ENCODE results near the gene EIF4G3. TPM values are rescaled to one million over a fixed set of nuclear protein-coding genes. Genes with fewer than 3 reads are reported as not detected.

The EIF4G3 gene
- total and polyA plus RNA-seq, 2 donors (not counting 3 experiments of a cell fraction or from before 2014, with no cell fraction given) = 40.7 to 78.5 TPM

DNA sequence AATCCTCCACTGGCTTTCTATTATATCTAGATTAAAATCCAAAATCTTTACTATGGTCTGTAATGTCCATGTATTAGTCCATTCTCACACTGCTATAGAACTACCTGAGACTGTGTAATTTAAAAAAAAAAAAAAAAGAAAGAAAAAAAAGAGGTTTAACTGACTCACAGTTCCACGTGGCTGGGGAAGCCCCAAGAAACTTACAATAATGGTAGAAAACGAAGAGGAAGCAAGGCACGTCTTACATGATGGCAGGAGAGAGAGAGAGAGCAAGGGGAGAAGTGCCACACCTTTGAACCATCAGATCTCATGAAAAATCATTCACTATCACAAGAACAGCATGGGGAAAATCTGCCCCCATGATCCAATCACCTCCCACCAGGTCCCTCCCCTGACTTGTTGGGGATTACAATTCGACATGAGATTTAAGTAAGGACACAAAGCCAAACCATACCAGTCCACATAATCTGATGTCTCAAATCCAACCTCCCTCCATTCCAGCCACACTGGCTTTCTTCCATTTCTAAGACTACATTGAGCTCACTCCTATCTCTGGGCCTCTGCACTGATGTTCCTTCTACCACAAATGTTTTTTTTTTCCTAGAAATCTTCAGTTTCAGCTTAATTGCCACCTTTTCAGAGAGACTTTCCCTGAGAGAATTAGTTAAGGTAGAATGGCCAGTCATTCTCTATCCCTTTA lies 92.4 kb downstream of the EIF4G3 start:
- no peak overlapping the region for H3K9ac ChIP-seq (replicated peaks; ENCODE audit: extremely low read depth, insufficient read depth, low read length)
- no peak for FAIRE-seq

More for the DNA sequence above, 92.4 kb downstream of the EIF4G3 start:
- H3K36me3 ChIP-seq (ENCODE audit: control insufficient read depth in 2 of 2, extremely low read depth in 1 of 2, insufficient read depth in 2 of 2, low read length in 2 of 2) = no peaks in the 10 kb centered on the region
- POLR2A ChIA-PET = no interaction called here
- no peaks in the 10 kb centered on the region for H3K9me3 ChIP-seq (replicated peaks; ENCODE audit: control insufficient read depth, insufficient read depth, low read length)
- no peaks in the 10 kb centered on the region for H3K9me1 ChIP-seq (replicated peaks; ENCODE audit: control insufficient read depth, extremely low read depth, insufficient read depth, low read length)
- H3K27ac ChIP-seq (ENCODE audit: insufficient read depth, low read depth, low read length) = no peak overlapping the region
- CTCF ChIA-PET = interaction anchor here (1.0 to 1.1 kb wide), 3 partner anchors 12 to 70 kb away, joined by 3 to 4 read pairs (median 3); no protein-coding TSS in a partner anchor
- H3K4me1 ChIP-seq (ENCODE audit: control insufficient read depth, extremely low read depth, insufficient read depth, low read length) = no peaks in the 10 kb centered on the region
- no TSS peak for BruUV-seq (replicated peaks)
- no peak for DNase-seq (ENCODE audit: low read depth, low spot score)
- H3K4me2 ChIP-seq (ENCODE audit: insufficient read depth, low read length) = no peak overlapping the region
- intact Hi-C loops (cut with micrococcal nuclease) (no loop called here), dilution Hi-C loops (cut with MboI; ENCODE audit: extremely low pct_ligation_motif_present, low sequenced_read_pairs) (no loop called here)
- no peaks in the 10 kb centered on the region for H3K27me3 ChIP-seq (ENCODE audit: control insufficient read depth in 2 of 2, insufficient read depth in 2 of 2, low read length in 2 of 2)
- H3K4me3 ChIP-seq (replicated peaks in 1 of 3; ENCODE audit: insufficient read depth in 1 of 3, low read depth in 1 of 3, low read length in 3 of 3) = no peak overlapping the region
- H4K20me1 ChIP-seq (replicated peaks; ENCODE audit: control insufficient read depth, extremely low read depth, insufficient read depth, low read length) = no peaks in the 10 kb centered on the region
- H3K79me2 ChIP-seq (ENCODE audit: control insufficient read depth, insufficient read depth, low read length) = peaks cover 24% of the 10 kb centered on the region
- TF ChIP-seq, protein P1, sequence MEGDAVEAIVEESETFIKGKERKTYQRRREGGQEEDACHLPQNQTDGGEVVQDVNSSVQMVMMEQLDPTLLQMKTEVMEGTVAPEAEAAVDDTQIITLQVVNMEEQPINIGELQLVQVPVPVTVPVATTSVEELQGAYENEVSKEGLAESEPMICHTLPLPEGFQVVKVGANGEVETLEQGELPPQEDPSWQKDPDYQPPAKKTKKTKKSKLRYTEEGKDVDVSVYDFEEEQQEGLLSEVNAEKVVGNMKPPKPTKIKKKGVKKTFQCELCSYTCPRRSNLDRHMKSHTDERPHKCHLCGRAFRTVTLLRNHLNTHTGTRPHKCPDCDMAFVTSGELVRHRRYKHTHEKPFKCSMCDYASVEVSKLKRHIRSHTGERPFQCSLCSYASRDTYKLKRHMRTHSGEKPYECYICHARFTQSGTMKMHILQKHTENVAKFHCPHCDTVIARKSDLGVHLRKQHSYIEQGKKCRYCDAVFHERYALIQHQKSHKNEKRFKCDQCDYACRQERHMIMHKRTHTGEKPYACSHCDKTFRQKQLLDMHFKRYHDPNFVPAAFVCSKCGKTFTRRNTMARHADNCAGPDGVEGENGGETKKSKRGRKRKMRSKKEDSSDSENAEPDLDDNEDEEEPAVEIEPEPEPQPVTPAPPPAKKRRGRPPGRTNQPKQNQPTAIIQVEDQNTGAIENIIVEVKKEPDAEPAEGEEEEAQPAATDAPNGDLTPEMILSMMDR (IDR thresholded peaks at IDR 0.05; ENCODE audit: extremely low read depth in 1 of 2, insufficient read depth in 1 of 2, low read depth in 1 of 2, low read length in 2 of 2) = no peak
- no peak for TF ChIP-seq POLR2AphosphoS5 (IDR thresholded peaks at IDR 0.05; ENCODE audit: insufficient read depth, low read depth, low read length)
- TF ChIP-seq, protein P2, sequence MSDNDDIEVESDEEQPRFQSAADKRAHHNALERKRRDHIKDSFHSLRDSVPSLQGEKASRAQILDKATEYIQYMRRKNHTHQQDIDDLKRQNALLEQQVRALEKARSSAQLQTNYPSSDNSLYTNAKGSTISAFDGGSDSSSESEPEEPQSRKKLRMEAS (IDR thresholded peaks at IDR 0.05; ENCODE audit: insufficient read depth, insufficient read length) = no peak
- no peak for TF ChIP-seq POLR2A (IDR thresholded peaks at IDR 0.05; ENCODE audit: low read depth, low read length)
- TF ChIP-seq GATA2 (IDR thresholded peaks at IDR 0.05; ENCODE audit: insufficient read depth, insufficient read length, low read depth, low read length) = no peak
- TF ChIP-seq FOS (IDR thresholded peaks at IDR 0.05; ENCODE audit: borderline replicate concordance, insufficient read depth, low read length) = no peak
- TF ChIP-seq JUN (IDR thresholded peaks at IDR 0.05; ENCODE audit: borderline replicate concordance, insufficient read depth, insufficient read length, low read depth) = no peak
- TF ChIP-seq MYC (IDR thresholded peaks at IDR 0.05; ENCODE audit: low read depth, low read length) = no peak
- TF ChIP-seq EZH2 (IDR thresholded peaks at IDR 0.05; ENCODE audit: borderline replicate concordance, low read depth, low read length, severe bottlenecking) = no peak
- no peak overlapping the region for H2AFZ ChIP-seq (ENCODE audit: low read depth, low read length)

All from endothelial cell of umbilical vein (primary cell).